ENCODE results near the gene DEAF1. TPM values are rescaled to one million over a fixed set of nuclear protein-coding genes. Genes with fewer than 3 reads are reported as not detected.

DEAF1 gene
- total and polyA plus RNA-seq, 2 of the 13 experiments (the other 11 are each of a cell fraction or from before 2014, with no cell fraction given) = 22.3 to 29.6 TPM

- TF ChIP-seq ZNF687 (CRISPR knock-in tag; IDR thresholded peaks at IDR 0.05) = peak; percentile 63
- TF ChIP-seq RXRA (CRISPR knock-in tag; IDR thresholded peaks at IDR 0.05) = peak; percentile 79
- peak; percentile 53 for TF ChIP-seq CTCF (CRISPR knock-in tag; IDR thresholded peaks at IDR 0.05)
- 0 out of 2 replicates have a peak, but pooled peaks have one; percentile 32 for TF ChIP-seq GATAD2A (CRISPR knock-in tag; IDR thresholded peaks at IDR 0.05)
- TF ChIP-seq HES4 (CRISPR knock-in tag; IDR thresholded peaks at IDR 0.05; ENCODE audit: borderline replicate concordance) = no peak
- peak; percentile 95 for TF ChIP-seq HNF4A (CRISPR knock-in tag; IDR thresholded peaks at IDR 0.05)
- no peak for TF ChIP-seq ZNF180 (CRISPR knock-in tag; IDR thresholded peaks at IDR 0.05; ENCODE audit: borderline replicate concordance, low read depth)
- no peak for TF ChIP-seq KLF9 (CRISPR knock-in tag; IDR thresholded peaks at IDR 0.05; ENCODE audit: low read depth)
- peak; percentile 29; the same call in 1 of the 2 replicates for TF ChIP-seq ZNF574 (CRISPR knock-in tag; IDR thresholded peaks at IDR 0.05)
- peak; percentile 28; the same call in 1 of the 2 replicates for TF ChIP-seq PPARG (CRISPR knock-in tag; conservative IDR thresholded peaks at IDR 0.05)
- peak; percentile 29; the same call in 1 of the 2 replicates for TF ChIP-seq TCF7 (IDR thresholded peaks at IDR 0.05; ENCODE audit: low read depth)
- no peak for TF ChIP-seq THAP7 (CRISPR knock-in tag; IDR thresholded peaks at IDR 0.05)
- no peak for TF ChIP-seq ZHX2 (IDR thresholded peaks at IDR 0.05; ENCODE audit: low read depth)
- no peak for TF ChIP-seq ZHX2 (CRISPR knock-in tag; IDR thresholded peaks at IDR 0.05; ENCODE audit: borderline replicate concordance)
- no peak for TF ChIP-seq ZNF841 (CRISPR knock-in tag; IDR thresholded peaks at IDR 0.05; ENCODE audit: borderline replicate concordance)
Measured at GRCh38 chr11:657691-658126, 37.3 kb downstream of the DEAF1 start (continued).
